ENCODE results near the gene SLA2. TPM values are rescaled to one million over a fixed set of nuclear protein-coding genes. Genes with fewer than 3 reads are reported as not detected.
"Not testable (repeated sequence)": the region's sequence is repeated elsewhere in the genome, so short reads cannot be mapped to it uniquely, and the experiment has no call there.

Gene SLA2
- total and polyA plus RNA-seq, 2 of the 4 experiments (the other 2 are of a cell fraction) = 0.03 TPM; not detected in 1

GRCh38 chr20:36675545-36675944, 29.5 kb upstream of the SLA2 start:
- H3K27ac ChIP-seq (ENCODE audit: insufficient read depth, low read length); H2BK20ac ChIP-seq (ENCODE audit: low read depth, low read length); dilution Hi-C loops (cut with HindIII; ENCODE audit: low sequenced_read_pairs, unreplicated experiment); intact Hi-C loops (cut with micrococcal nuclease); H4K91ac ChIP-seq (ENCODE audit: insufficient read depth, low read depth, low read length); DNase-seq; H3K23ac ChIP-seq (ENCODE audit: low read depth, low read length); H3K56ac ChIP-seq (ENCODE audit: extremely low read depth, insufficient read depth, low read length); in situ Hi-C loops (cut with MboI; ENCODE audit: low sequenced_read_pairs); H3K4ac ChIP-seq (ENCODE audit: low read depth, low read length); H2AFZ ChIP-seq (replicated peaks; ENCODE audit: low read length, poor library complexity); H2AK5ac ChIP-seq (ENCODE audit: low read depth, low read length); H3K9ac ChIP-seq (ENCODE audit: low read depth, low read length); H3K4me3 ChIP-seq (ENCODE audit: insufficient read depth, low read depth, low read length); ATAC-seq (ENCODE audit: low read depth); H3K36me3 ChIP-seq (ENCODE audit: control insufficient read depth, insufficient read depth, low read length); H4K20me1 ChIP-seq (ENCODE audit: insufficient read depth, low read length); H3K9me1 ChIP-seq (ENCODE audit: insufficient read depth, low read length); H4K5ac ChIP-seq (ENCODE audit: low read depth, low read length); H3K4me1 ChIP-seq (ENCODE audit: control insufficient read depth, insufficient read depth, low read length); H3K14ac ChIP-seq (replicated peaks; ENCODE audit: low read depth, low read length); H2BK5ac ChIP-seq (ENCODE audit: low read depth, low read length, poor library complexity, severe bottlenecking); H3K4me2 ChIP-seq (ENCODE audit: low read depth, low read length); H2BK120ac ChIP-seq (ENCODE audit: low read depth, low read length); H3K79me1 ChIP-seq (ENCODE audit: low read depth in 1 of 2, low read length in 2 of 2); H4K8ac ChIP-seq (ENCODE audit: low read depth in 2 of 2, low read length in 2 of 2); H2BK15ac ChIP-seq (ENCODE audit: low read depth, low read length); H3K18ac ChIP-seq (ENCODE audit: low read depth, low read length); H3K27me3 ChIP-seq (ENCODE audit: control insufficient read depth, insufficient read depth, low read length); H3K9me3 ChIP-seq (ENCODE audit: control insufficient read depth, insufficient read depth, low read length); BruUV-seq (replicated peaks); POLR2A ChIA-PET (ENCODE audit: unreplicated experiment); H2AK9ac ChIP-seq (replicated peaks; ENCODE audit: low read depth, low read length, poor library complexity): not testable (repeated sequence)
- WGBS, 2 experiments (ENCODE audit: extremely low coverage in 2 of 2, insufficient read length in 1 of 2) = 92% methylated on average over 4 of the region's 8 CpGs; no CpG with 5 or more reads in 1 of the 2 experiments
- CTCF ChIA-PET = interaction anchor here (0.7 kb wide), 1 partner anchor 15 kb away, joined by 3 read pairs; no protein-coding TSS in a partner anchor

Measured in IMR-90 (cell line).